ENCODE data around the gene PLCB1. TPM values are rescaled to one million over a fixed set of nuclear protein-coding genes. Genes with fewer than 3 reads are reported as not detected.

PLCB1 gene
- total and polyA plus RNA-seq, 2 donors (not counting 1 experiment from before 2014, with no cell fraction given) = 13.4 to 23.3 TPM

DNA sequence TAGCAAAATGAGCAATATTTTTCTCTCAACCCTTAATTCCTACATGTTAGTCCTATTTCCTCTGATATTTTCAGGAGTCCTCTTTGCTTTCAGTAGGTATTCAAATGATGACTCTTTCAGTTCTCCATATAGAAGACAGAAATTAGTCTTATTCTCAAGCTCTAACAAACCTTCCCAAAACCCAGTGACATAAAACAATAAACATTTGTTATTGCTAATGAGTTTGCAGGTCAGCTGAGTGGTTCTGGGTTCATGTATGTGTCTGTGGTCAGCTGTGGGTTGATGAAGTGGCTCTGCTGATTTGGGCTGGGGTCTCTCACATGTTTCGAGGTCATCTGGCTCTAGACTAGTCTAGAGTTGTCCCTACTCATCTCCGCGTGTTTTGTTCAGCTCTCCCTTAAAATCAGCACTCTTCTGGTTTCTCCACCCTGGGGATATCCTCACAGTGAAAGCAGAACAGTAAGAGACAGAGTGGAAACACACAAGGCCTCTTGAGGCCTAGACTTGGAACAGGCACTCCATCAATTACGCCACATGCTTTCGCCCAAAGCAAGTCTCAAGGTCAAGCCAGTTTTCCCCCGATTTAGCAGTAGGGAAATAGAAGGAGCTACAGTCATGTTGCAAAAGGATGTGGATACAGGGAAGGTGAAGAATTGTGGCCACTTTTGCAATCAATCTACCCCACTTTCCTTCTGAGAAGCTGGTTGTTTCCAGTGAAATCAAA lies 273.0 kb downstream of the PLCB1 start:
- Histone ChIP-seq H3K79me2 (ENCODE audit: control insufficient read depth, insufficient read depth, low read length) (no peaks in the 10 kb centered on the region), H3K27me3 (ENCODE audit: control insufficient read depth, insufficient read depth, low read length) (no peaks in the 10 kb centered on the region), H3K9me3 (ENCODE audit: control insufficient read depth, insufficient read depth, low read depth, low read length) (no peaks in the 10 kb centered on the region), H3K4me2 (ENCODE audit: extremely low read depth, insufficient read depth, low read length) (no peak overlapping the region), H3K4me1 (ENCODE audit: control insufficient read depth, extremely low read depth, insufficient read depth, low read length) (no peaks in the 10 kb centered on the region), H2AFZ (ENCODE audit: low read length) (no peak overlapping the region), H3K27ac (ENCODE audit: insufficient read depth, low read length) (no peak overlapping the region), H4K20me1 (ENCODE audit: control insufficient read depth, extremely low read depth, insufficient read depth, low read length) (no peaks in the 10 kb centered on the region), H3K4me3 (replicated peaks in 1 of 4; ENCODE audit: control extremely low read depth in 1 of 4, insufficient read depth in 1 of 4, low read depth in 3 of 4, low read length in 4 of 4) (no peak overlapping the region), H3K36me3 (ENCODE audit: control insufficient read depth, insufficient read depth, low read length) (no peaks in the 10 kb centered on the region), H3K9ac (ENCODE audit: insufficient read depth, low read length) (no peak overlapping the region)
- no peak for DNase-seq (ENCODE audit: low read depth in 2 of 2)
- TF ChIP-seq EZH2 (IDR thresholded peaks at IDR 0.05; ENCODE audit: low read length, missing control alignments) = no peak

DNA sequence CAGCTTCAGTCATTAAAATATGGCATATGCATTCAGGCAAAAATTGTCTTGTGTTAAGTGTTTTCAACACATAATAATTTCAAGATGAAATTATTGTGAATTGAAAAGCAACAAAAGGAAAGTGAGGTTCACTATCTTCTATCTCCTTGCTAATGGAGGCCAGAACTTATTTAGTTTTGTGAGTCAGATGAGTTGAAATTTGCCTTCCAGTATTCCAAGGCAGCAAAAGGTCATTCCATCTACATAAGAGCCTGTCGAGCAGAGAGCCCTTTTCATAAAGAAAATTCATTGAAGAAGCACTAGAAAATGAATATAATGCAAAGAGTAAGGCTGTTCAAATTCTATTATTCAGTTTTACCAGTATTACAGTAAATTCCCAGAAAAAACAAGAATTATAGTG lies 274.3 kb downstream of the PLCB1 start:
- Histone ChIP-seq H3K4me1 (ENCODE audit: control insufficient read depth, extremely low read depth, insufficient read depth, low read length) (no peaks in the 10 kb centered on the region), H2AFZ (ENCODE audit: low read length) (no peak overlapping the region), H3K4me3 (replicated peaks in 1 of 4; ENCODE audit: control extremely low read depth in 1 of 4, insufficient read depth in 1 of 4, low read depth in 3 of 4, low read length in 4 of 4) (no peak overlapping the region), H3K79me2 (ENCODE audit: control insufficient read depth, insufficient read depth, low read length) (no peaks in the 10 kb centered on the region), H3K9ac (ENCODE audit: insufficient read depth, low read length) (no peak overlapping the region), H3K4me2 (ENCODE audit: extremely low read depth, insufficient read depth, low read length) (no peak overlapping the region), H4K20me1 (ENCODE audit: control insufficient read depth, extremely low read depth, insufficient read depth, low read length) (no peaks in the 10 kb centered on the region), H3K27ac (ENCODE audit: insufficient read depth, low read length) (no peak overlapping the region), H3K36me3 (ENCODE audit: control insufficient read depth, insufficient read depth, low read length) (no peaks in the 10 kb centered on the region), H3K27me3 (ENCODE audit: control insufficient read depth, insufficient read depth, low read length) (no peaks in the 10 kb centered on the region), H3K9me3 (ENCODE audit: control insufficient read depth, insufficient read depth, low read depth, low read length) (no peaks in the 10 kb centered on the region)
- no peak for DNase-seq (ENCODE audit: low read depth in 2 of 2)
- TF ChIP-seq EZH2 (IDR thresholded peaks at IDR 0.05; ENCODE audit: low read length, missing control alignments) = no peak
- TF ChIP-seq, protein P1, sequence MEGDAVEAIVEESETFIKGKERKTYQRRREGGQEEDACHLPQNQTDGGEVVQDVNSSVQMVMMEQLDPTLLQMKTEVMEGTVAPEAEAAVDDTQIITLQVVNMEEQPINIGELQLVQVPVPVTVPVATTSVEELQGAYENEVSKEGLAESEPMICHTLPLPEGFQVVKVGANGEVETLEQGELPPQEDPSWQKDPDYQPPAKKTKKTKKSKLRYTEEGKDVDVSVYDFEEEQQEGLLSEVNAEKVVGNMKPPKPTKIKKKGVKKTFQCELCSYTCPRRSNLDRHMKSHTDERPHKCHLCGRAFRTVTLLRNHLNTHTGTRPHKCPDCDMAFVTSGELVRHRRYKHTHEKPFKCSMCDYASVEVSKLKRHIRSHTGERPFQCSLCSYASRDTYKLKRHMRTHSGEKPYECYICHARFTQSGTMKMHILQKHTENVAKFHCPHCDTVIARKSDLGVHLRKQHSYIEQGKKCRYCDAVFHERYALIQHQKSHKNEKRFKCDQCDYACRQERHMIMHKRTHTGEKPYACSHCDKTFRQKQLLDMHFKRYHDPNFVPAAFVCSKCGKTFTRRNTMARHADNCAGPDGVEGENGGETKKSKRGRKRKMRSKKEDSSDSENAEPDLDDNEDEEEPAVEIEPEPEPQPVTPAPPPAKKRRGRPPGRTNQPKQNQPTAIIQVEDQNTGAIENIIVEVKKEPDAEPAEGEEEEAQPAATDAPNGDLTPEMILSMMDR (conservative IDR thresholded peaks at IDR 0.05 in 1 of 2, IDR thresholded peaks at IDR 0.05 in 1 of 2; ENCODE audit: low read depth in 1 of 2, low read length in 2 of 2) = no peak

DNA sequence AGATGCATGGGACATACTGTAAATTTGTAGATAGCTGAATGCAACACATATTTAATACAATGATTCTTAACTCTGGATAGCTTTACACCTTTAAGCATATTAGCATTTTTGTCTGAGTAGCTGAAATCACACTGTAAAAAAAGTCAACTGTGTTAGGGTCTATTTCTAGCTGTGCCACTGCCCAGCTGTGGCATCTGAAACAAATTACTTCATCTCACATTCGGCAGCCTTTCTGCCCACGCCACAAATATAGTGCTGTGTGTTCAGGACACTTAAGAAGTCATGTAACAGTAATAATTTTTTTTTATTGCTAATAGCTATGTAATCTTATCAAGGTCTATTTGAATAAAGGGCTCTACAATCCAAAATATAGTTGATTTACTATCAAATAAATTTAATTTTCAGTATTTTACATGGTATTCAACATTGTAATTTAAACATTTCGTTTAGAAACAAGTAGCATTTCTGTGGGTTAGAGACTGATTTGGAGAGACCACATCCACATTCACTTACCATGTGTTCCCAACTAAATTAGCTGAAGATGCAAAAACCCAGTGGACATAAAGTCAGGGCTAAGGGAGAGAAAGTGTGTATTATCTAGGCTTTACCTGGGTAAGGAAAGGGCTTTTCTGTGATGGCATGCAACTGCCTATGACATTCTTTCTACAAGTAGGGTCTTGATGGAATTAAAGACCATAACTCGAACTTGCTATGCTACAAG lies 276.7 kb downstream of the PLCB1 start:
- Histone ChIP-seq H3K4me2 (ENCODE audit: extremely low read depth, insufficient read depth, low read length) (no peak overlapping the region), H2AFZ (ENCODE audit: low read length) (no peak overlapping the region)
- no peak for DNase-seq (ENCODE audit: low read depth in 2 of 2)

More for the DNA sequence above, 276.7 kb downstream of the PLCB1 start:
- H3K9me3 ChIP-seq (ENCODE audit: control insufficient read depth, insufficient read depth, low read depth, low read length) = no peaks in the 10 kb centered on the region
- H3K4me1 ChIP-seq (ENCODE audit: control insufficient read depth, extremely low read depth, insufficient read depth, low read length) = no peaks in the 10 kb centered on the region
- H3K27ac ChIP-seq (ENCODE audit: insufficient read depth, low read length) = no peak overlapping the region
- H3K36me3 ChIP-seq (ENCODE audit: control insufficient read depth, insufficient read depth, low read length) = no peaks in the 10 kb centered on the region
- no peaks in the 10 kb centered on the region for H4K20me1 ChIP-seq (ENCODE audit: control insufficient read depth, extremely low read depth, insufficient read depth, low read length)
- no peaks in the 10 kb centered on the region for H3K27me3 ChIP-seq (ENCODE audit: control insufficient read depth, insufficient read depth, low read length)
- H3K79me2 ChIP-seq (ENCODE audit: control insufficient read depth, insufficient read depth, low read length) = no peaks in the 10 kb centered on the region
- TF ChIP-seq EZH2 (IDR thresholded peaks at IDR 0.05; ENCODE audit: low read length, missing control alignments) = no peak
- TF ChIP-seq, protein P1 (conservative IDR thresholded peaks at IDR 0.05 in 1 of 2, IDR thresholded peaks at IDR 0.05 in 1 of 2; ENCODE audit: low read depth in 1 of 2, low read length in 2 of 2) = no peak
- H3K4me3 ChIP-seq (replicated peaks in 1 of 4; ENCODE audit: control extremely low read depth in 1 of 4, insufficient read depth in 1 of 4, low read depth in 3 of 4, low read length in 4 of 4) = no peak overlapping the region
- H3K9ac ChIP-seq (ENCODE audit: insufficient read depth, low read length) = no peak overlapping the region
